H9 (cell line): ENCODE results near the gene MLC1. TPM values are rescaled to one million over a fixed set of nuclear protein-coding genes. Genes with fewer than 3 reads are reported as not detected.

Source experiments
- DNase-seq: peaks from one replicate; pipeline ENCODE4 v3.0.0-alpha.2; 2017
- H2AFZ ChIP-seq: one replicate; pipeline ENCODE4 v1.6.1; 2013; ENCODE audit warnings: mild to moderate bottlenecking, low read length, control low read depth, moderate library complexity
- H2AK5ac ChIP-seq: 2 replicates; pipeline ENCODE4 v1.6.1; 2013; ENCODE audit warnings: low read length, control low read depth, mixed read lengths; ENCODE audit not compliant: insufficient read length
- H2BK120ac ChIP-seq: one replicate; pipeline ENCODE4 v1.6.1; 2013; ENCODE audit warnings: low read depth, mild to moderate bottlenecking, low read length, control low read depth, inconsistent platforms; ENCODE audit not compliant: poor library complexity, severe bottlenecking
- H2BK12ac ChIP-seq: 2 replicates; pipeline ENCODE4 v1.6.1; 2013; ENCODE audit warnings: low read length, control low read depth, mixed read lengths, low read depth; ENCODE audit not compliant: insufficient read length
- H2BK15ac ChIP-seq: 2 replicates; pipeline ENCODE4 v1.6.1; 2013; ENCODE audit warnings: low read depth, low read length, control low read depth
- H2BK20ac ChIP-seq: one replicate; pipeline ENCODE4 v1.6.1; 2013; ENCODE audit warnings: low read depth, mild to moderate bottlenecking, low read length, control low read depth, inconsistent platforms; ENCODE audit not compliant: poor library complexity, severe bottlenecking
- H2BK5ac ChIP-seq: 2 replicates; pipeline ENCODE4 v1.6.1; 2013; ENCODE audit warnings: low read length, control low read depth, mixed read lengths; ENCODE audit not compliant: insufficient read length
- H3K14ac ChIP-seq: 2 replicates; pipeline ENCODE4 v1.6.1; 2013; ENCODE audit warnings: low read length, control low read depth; ENCODE audit not compliant: insufficient read depth
- H3K18ac ChIP-seq: 2 replicates; pipeline ENCODE4 v1.6.1; 2013; ENCODE audit warnings: low read depth, mild to moderate bottlenecking, mixed read lengths, low read length, control low read depth; ENCODE audit not compliant: insufficient read length
- H3K23ac ChIP-seq: 2 replicates; pipeline ENCODE4 v1.6.1; 2013; ENCODE audit warnings: low read length, control low read depth, mixed read lengths, low read depth; ENCODE audit not compliant: insufficient read length
- H3K23me2 ChIP-seq: 2 replicates; pipeline ENCODE4 v1.6.1; 2013; ENCODE audit warnings: low read depth, mild to moderate bottlenecking, mixed read lengths, low read length, control low read depth; ENCODE audit not compliant: insufficient read length, poor library complexity, severe bottlenecking
- H3K27ac ChIP-seq: 2 replicates; pipeline ENCODE4 v1.5.1; 2013; ENCODE audit warnings: low read length, control low read depth, mixed read lengths, low read depth; ENCODE audit not compliant: insufficient read length
- H3K27me3 ChIP-seq: 2 replicates; pipeline ENCODE4 v1.6.1; 2013; ENCODE audit warnings: low read length, control low read depth, inconsistent platforms; ENCODE audit not compliant: insufficient read depth
- H3K4ac ChIP-seq: 2 replicates; pipeline ENCODE4 v1.6.1; 2013; ENCODE audit warnings: low read depth, mild to moderate bottlenecking, control low read depth, inconsistent platforms, low read length, moderate library complexity
- H3K4me1 ChIP-seq: 2 replicates; pipeline ENCODE4 v1.6.1; 2013; ENCODE audit warnings: low read length, control low read depth, inconsistent platforms; ENCODE audit not compliant: insufficient read depth
- H3K4me2 ChIP-seq: 2 replicates; pipeline ENCODE4 v1.6.1; 2013; ENCODE audit warnings: low read length, control low read depth, mixed read lengths; ENCODE audit not compliant: insufficient read length, insufficient read depth
- H3K56ac ChIP-seq: 2 replicates; pipeline ENCODE4 v1.6.1; 2013; ENCODE audit warnings: low read depth, mild to moderate bottlenecking, mixed read lengths, low read length, control low read depth; ENCODE audit not compliant: insufficient read length
- H3K79me1 ChIP-seq: 2 replicates; pipeline ENCODE4 v1.6.1; 2013; ENCODE audit warnings: low read depth, mild to moderate bottlenecking, moderate library complexity, low read length, control low read depth, inconsistent platforms; ENCODE audit not compliant: insufficient read depth, poor library complexity, severe bottlenecking
- H3K79me2 ChIP-seq: 2 replicates; pipeline ENCODE4 v1.6.1; 2013; ENCODE audit warnings: low read length, control low read depth, inconsistent platforms; ENCODE audit not compliant: insufficient read depth
- H3K9ac ChIP-seq: 2 replicates; pipeline ENCODE4 v1.6.1; 2013; ENCODE audit warnings: low read length, control low read depth, mixed read lengths; ENCODE audit not compliant: insufficient read length; ENCODE audit errors: extremely low read depth
- H3K9me3 ChIP-seq: one replicate; pipeline ENCODE4 v1.6.1; 2013; ENCODE audit warnings: low read depth, low read length, inconsistent platforms; ENCODE audit not compliant: control insufficient read depth
- H3T11ph ChIP-seq: one replicate; pipeline ENCODE4 v1.6.1; 2013; ENCODE audit warnings: mild to moderate bottlenecking, low read length, control low read depth, inconsistent platforms
- H4K20me1 ChIP-seq: one replicate; pipeline ENCODE4 v1.6.1; 2013; ENCODE audit not compliant: control insufficient read depth, insufficient read length, insufficient read depth
- H4K5ac ChIP-seq: 2 replicates; pipeline ENCODE4 v1.6.1; 2013; ENCODE audit warnings: low read depth, mild to moderate bottlenecking, mixed read lengths, low read length, control low read depth; ENCODE audit not compliant: insufficient read length
- H4K8ac ChIP-seq: replicated peaks from 2 replicates; pipeline ENCODE4 v1.6.1; 2013; ENCODE audit warnings: low read length, control low read depth, mixed read lengths, low read depth; ENCODE audit not compliant: insufficient read length
- H4K91ac ChIP-seq: 2 replicates; pipeline ENCODE4 v1.6.1; 2013; ENCODE audit warnings: low read depth, mild to moderate bottlenecking, moderate library complexity, mixed read lengths, low read length, control low read depth; ENCODE audit not compliant: insufficient read length
- H3K27ac Mint-ChIP-seq, 3 experiments: 2 replicates in 2 of 3; 3 replicates in 1 of 3; pipeline ENCODE4 v1.8.0; 2020 to 2021; ENCODE audit warnings: mixed read lengths in 3 of 3, mild to moderate bottlenecking in 1 of 3, moderate library complexity in 1 of 3
- H3K27me3 Mint-ChIP-seq: 2 replicates; pipeline ENCODE4 v1.8.0; 2021; ENCODE audit warnings: low read depth, mild to moderate bottlenecking, moderate library complexity, mixed read lengths
- H3K36me3 Mint-ChIP-seq, 3 experiments: 2 replicates in 2 of 3; 3 replicates in 1 of 3; pipeline ENCODE4 v1.8.0; 2020 to 2021; ENCODE audit warnings: low read depth in 3 of 3, mixed read lengths in 3 of 3; ENCODE audit not compliant: insufficient read depth in 1 of 3
- H3K4me1 Mint-ChIP-seq, 2 experiments: 2 replicates each; pipeline ENCODE4 v1.8.0; 2020; ENCODE audit warnings: mixed read lengths in 2 of 2
- H3K4me3 Mint-ChIP-seq, 2 experiments: 2 replicates in 1 of 2; 3 replicates in 1 of 2; pipeline ENCODE4 v1.8.0; 2020 to 2021; ENCODE audit warnings: mild to moderate bottlenecking in 2 of 2, mixed read lengths in 2 of 2, moderate library complexity in 1 of 2
- H3K9me3 Mint-ChIP-seq, 2 experiments: 2 replicates in 1 of 2; 3 replicates in 1 of 2; pipeline ENCODE4 v1.8.0; 2020; ENCODE audit warnings: mild to moderate bottlenecking in 2 of 2, mixed read lengths in 2 of 2, moderate library complexity in 1 of 2
- WGBS: extraction: QIAGEN DNeasy Blood & Tissue Kit; methylation state at CpG from one replicate; pipeline ENCODE4 v1.1.7; 2013; ENCODE audit warnings: missing lambda C conversion rate, low lambda C conversion rate, mixed read lengths; ENCODE audit not compliant: insufficient read length; ENCODE audit errors: extremely low coverage; 5-methylcytosine and 5-hydroxymethylcytosine counted together
- total RNA-seq: library from RNA; stranded (reverse); gene quantifications from 2 replicates; pipeline ENCODE4 v1.2.1, GENCODE V29; 2021
- TF ChIP-seq, protein P1 (sequence below): fragments of 200-600 bp; sonication (generic); conservative IDR thresholded peaks from 3 replicates; pipeline ENCODE4 v1.8.0; 2021; ENCODE audit warnings: antibody characterized with exemption, mild to moderate bottlenecking

The MLC1 gene
- total RNA-seq, 1 experiment from 2014 or later, result not detected

DNA sequence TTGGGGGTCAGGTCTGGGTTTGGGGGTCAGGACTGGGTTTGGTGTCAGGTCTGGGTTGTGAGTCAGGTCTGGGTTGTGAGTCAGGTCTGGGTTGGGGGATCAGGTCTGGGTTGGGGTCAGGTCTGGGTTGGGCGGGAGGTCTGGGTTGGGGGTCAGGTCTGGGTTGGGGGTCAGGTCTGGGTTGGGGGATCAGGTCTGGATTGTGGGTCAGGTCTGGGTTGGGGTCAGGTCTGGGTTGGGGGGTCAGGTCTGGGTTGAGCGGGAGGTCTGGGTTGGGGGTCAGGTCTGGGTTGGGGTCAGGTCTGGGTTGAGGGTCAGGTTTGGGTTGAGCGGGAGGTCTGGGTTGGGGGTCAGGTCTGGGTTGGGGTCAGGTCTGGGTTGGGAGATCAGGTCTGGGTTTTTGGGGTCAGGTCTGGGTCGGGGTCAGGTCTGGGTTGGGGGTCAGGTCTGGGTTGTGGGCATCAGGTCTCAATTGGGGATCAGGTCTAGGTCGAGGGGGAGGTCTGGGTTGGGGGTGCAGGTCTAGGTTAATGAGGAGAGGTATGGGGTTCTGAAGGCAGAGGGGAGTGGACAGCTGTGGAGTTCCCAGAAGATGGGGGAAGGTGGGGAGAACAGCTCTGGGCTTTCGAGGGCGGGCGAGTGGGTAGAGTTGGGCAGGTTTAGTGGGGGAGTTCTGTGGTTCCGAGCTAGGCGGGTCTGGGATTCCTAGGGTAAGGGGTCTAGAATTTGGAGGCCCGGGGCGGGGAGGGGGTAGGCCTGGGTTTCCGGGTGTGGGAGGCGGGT lies 27.8 kb downstream of the MLC1 start:
- H2AK5ac ChIP-seq, result no peak overlapping the region
- H4K20me1 ChIP-seq, result no peaks in the 10 kb centered on the region
- H2AFZ ChIP-seq, result no peak overlapping the region
- no peak overlapping the region for H3K23ac ChIP-seq
- H2BK120ac ChIP-seq, result no peak overlapping the region
- Mint-ChIP-seq H3K4me3 (peak overlapping the region; percentile 42 to 70), H3K27me3 (peaks cover 49% of the 10 kb centered on the region), H3K36me3 (no peaks in the 10 kb centered on the region; a peak in 1 of 7 replicates), H3K27ac (no peak overlapping the region), H3K4me1 (peaks cover 9 to 12% of the 10 kb centered on the region in 2 experiments), H3K9me3 (peaks cover 5 to 9% of the 10 kb centered on the region in 2 experiments; a peak in 3 of 5 replicates)
- H3K9me3 ChIP-seq, result no peaks in the 10 kb centered on the region
- peaks cover 10% of the 10 kb centered on the region for H3K23me2 ChIP-seq
- peak overlapping the region; percentile 83 for H3K4me2 ChIP-seq
- DNase-seq, result peak; percentile 15
- H2BK15ac ChIP-seq, result no peak overlapping the region
- no peak overlapping the region for H3K27ac ChIP-seq
- no peaks in the 10 kb centered on the region; the same call in 1 of the 2 replicates for H3K4me1 ChIP-seq
- TF ChIP-seq, protein P1, sequence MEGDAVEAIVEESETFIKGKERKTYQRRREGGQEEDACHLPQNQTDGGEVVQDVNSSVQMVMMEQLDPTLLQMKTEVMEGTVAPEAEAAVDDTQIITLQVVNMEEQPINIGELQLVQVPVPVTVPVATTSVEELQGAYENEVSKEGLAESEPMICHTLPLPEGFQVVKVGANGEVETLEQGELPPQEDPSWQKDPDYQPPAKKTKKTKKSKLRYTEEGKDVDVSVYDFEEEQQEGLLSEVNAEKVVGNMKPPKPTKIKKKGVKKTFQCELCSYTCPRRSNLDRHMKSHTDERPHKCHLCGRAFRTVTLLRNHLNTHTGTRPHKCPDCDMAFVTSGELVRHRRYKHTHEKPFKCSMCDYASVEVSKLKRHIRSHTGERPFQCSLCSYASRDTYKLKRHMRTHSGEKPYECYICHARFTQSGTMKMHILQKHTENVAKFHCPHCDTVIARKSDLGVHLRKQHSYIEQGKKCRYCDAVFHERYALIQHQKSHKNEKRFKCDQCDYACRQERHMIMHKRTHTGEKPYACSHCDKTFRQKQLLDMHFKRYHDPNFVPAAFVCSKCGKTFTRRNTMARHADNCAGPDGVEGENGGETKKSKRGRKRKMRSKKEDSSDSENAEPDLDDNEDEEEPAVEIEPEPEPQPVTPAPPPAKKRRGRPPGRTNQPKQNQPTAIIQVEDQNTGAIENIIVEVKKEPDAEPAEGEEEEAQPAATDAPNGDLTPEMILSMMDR, result no peak
- no peak overlapping the region for H2BK20ac ChIP-seq
- H3K18ac ChIP-seq, result no peak overlapping the region
- no peak overlapping the region for H4K5ac ChIP-seq
- no peak overlapping the region for H2BK12ac ChIP-seq
- H3K79me1 ChIP-seq, result no peaks in the 10 kb centered on the region
- H3K14ac ChIP-seq, result no peak overlapping the region
- no CpG with 5 or more reads among the region's 14 CpGs for WGBS
- no peak overlapping the region for H3K56ac ChIP-seq
- no peak overlapping the region for H3K4ac ChIP-seq
- no peaks in the 10 kb centered on the region for H3K79me2 ChIP-seq
- H4K8ac ChIP-seq, result no peak overlapping the region
- H3K9ac ChIP-seq, result no peak overlapping the region
- H3K27me3 ChIP-seq, result no peaks in the 10 kb centered on the region; the same call in 1 of the 2 replicates
- H3T11ph ChIP-seq, result no peak overlapping the region
- no peak overlapping the region for H2BK5ac ChIP-seq
- H4K91ac ChIP-seq, result no peak overlapping the region
